Transverse colon (tissue), 3 donors: ENCODE measurements around the gene DROSHA.

ENCODE experiments used
- EP300 ChIP-seq: sonication (generic); formaldehyde crosslinking; IDR thresholded peaks from one replicate; pipeline ENCODE4 v1.6.1; 2017; ENCODE audit warnings: antibody characterized with exemption, low read depth
- TF ChIP-seq, protein P1 (sequence below), 5 experiments: fragments of 200-600 bp in 3 of 5; fragments of 450-650 bp in 2 of 5; sonication (generic) in 3 of 5; IDR thresholded peaks; 1 replicate in 2 of 5; 2 replicates in 3 of 5; pipeline ENCODE4 v1.5.1; 2016 to 2017; ENCODE audit warnings: antibody characterized with exemption in 5 of 5, inconsistent platforms in 3 of 5, mild to moderate bottlenecking in 2 of 5, moderate library complexity in 1 of 5

DNA sequence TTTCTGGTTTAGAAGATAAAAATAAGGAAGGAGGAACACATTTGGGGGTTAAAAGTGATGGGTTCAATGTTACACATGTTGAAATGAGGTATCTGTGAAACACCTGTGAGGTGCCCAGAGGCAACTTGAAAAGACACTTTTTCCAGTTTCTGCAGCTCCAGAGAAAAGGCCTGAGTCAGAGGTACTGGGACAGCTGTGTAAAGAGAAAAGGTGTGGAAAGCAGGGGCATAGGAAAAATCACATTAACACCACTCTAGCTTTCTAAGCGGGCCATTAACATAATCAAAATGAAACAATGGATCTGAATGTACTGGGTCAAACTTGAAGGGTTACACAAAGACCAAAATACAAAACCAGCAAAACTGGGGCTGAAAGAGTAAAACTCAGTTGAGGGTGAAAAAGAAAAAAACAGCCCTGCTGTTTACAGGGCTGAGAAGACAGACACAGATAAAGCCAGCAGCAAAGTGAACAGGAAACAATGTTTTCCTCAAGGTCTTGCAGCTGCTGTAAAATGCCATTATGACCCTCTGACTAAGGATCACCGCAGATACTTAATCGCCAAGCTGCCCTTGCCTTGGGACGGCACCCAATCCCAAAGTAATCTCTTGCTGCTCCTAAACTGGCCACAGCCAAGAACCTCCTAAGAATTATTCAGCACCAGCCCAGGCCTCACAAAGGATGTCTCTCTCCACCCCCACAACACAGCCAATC lies 104.7 kb downstream of the DROSHA start:
- TF ChIP-seq, protein P1, sequence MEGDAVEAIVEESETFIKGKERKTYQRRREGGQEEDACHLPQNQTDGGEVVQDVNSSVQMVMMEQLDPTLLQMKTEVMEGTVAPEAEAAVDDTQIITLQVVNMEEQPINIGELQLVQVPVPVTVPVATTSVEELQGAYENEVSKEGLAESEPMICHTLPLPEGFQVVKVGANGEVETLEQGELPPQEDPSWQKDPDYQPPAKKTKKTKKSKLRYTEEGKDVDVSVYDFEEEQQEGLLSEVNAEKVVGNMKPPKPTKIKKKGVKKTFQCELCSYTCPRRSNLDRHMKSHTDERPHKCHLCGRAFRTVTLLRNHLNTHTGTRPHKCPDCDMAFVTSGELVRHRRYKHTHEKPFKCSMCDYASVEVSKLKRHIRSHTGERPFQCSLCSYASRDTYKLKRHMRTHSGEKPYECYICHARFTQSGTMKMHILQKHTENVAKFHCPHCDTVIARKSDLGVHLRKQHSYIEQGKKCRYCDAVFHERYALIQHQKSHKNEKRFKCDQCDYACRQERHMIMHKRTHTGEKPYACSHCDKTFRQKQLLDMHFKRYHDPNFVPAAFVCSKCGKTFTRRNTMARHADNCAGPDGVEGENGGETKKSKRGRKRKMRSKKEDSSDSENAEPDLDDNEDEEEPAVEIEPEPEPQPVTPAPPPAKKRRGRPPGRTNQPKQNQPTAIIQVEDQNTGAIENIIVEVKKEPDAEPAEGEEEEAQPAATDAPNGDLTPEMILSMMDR (IDR thresholded peaks at IDR 0.05): no peak
- no peak for TF ChIP-seq EP300
